ENCODE measurements around the gene IGFALS. TPM values are rescaled to one million over a fixed set of nuclear protein-coding genes. Genes with fewer than 3 reads are reported as not detected.

IGFALS gene
- total RNA-seq, 3 donors from 2014 or later (not counting 1 experiment from before 2014, with no cell fraction given), result 0.47 to 1.1 (median 0.70) TPM

- no peak overlapping the region for H3K27ac Mint-ChIP-seq
- H3K4me3 ChIP-seq (ENCODE audit: low read length), result no peak overlapping the region
- no peak overlapping the region for H3K4me3 Mint-ChIP-seq
- H3K4me1 Mint-ChIP-seq, result no peaks in the 10 kb centered on the region
- intact Hi-C loops (cut with micrococcal nuclease), result no loop called here
- DNase-seq (no peak), ATAC-seq (no peak)
- peaks cover 65% of the 10 kb centered on the region for H3K36me3 ChIP-seq (ENCODE audit: control insufficient read depth, insufficient read depth, low read length)
- peaks cover 7% of the 10 kb centered on the region for H3K36me3 Mint-ChIP-seq
- H3K9me3 Mint-ChIP-seq, result no peaks in the 10 kb centered on the region
- no peaks in the 10 kb centered on the region for H3K27me3 ChIP-seq (ENCODE audit: control insufficient read depth, insufficient read depth, low read length)
- no peak for TF ChIP-seq CTCF (IDR thresholded peaks at IDR 0.05)
- no peaks in the 10 kb centered on the region for H3K9me3 ChIP-seq (ENCODE audit: control insufficient read depth, insufficient read depth, low read length)
- H3K4me1 ChIP-seq (ENCODE audit: control insufficient read depth, insufficient read depth, low read length), result peaks cover 5% of the 10 kb centered on the region
- no peak overlapping the region for H3K27ac ChIP-seq (ENCODE audit: low read length)
- H3K27me3 Mint-ChIP-seq (ENCODE audit: low read depth in 2 of 2), result no peaks in the 10 kb centered on the region
- WGBS (ENCODE audit: insufficient coverage), result 94% methylated on average over 69 of the region's 81 CpGs
These were observed 29.7 kb downstream of the IGFALS start for GRCh38 chr16:1763521-1764511.

GRCh38 chr16:1762879-1763520 lies 30.5 kb downstream of the IGFALS start:
- ATAC-seq (no peak), DNase-seq (no peak)
- Mint-ChIP-seq H3K9me3 (no peaks in the 10 kb centered on the region), H3K4me1 (no peaks in the 10 kb centered on the region), H3K4me3 (no peak overlapping the region), H3K27ac (no peak overlapping the region), H3K36me3 (peaks cover 7% of the 10 kb centered on the region), H3K27me3 (ENCODE audit: low read depth in 2 of 2) (no peaks in the 10 kb centered on the region)
- no peaks in the 10 kb centered on the region for H3K27me3 ChIP-seq (ENCODE audit: control insufficient read depth, insufficient read depth, low read length)
- H3K27ac ChIP-seq (ENCODE audit: low read length), result no peak overlapping the region
- 96% methylated on average over 24 of the region's 24 CpGs for WGBS (ENCODE audit: insufficient coverage)
- no peaks in the 10 kb centered on the region for H3K9me3 ChIP-seq (ENCODE audit: control insufficient read depth, insufficient read depth, low read length)
- intact Hi-C loops (cut with micrococcal nuclease), result no loop called here
- TF ChIP-seq CTCF (IDR thresholded peaks at IDR 0.05), result no peak
- peaks cover 60% of the 10 kb centered on the region for H3K36me3 ChIP-seq (ENCODE audit: control insufficient read depth, insufficient read depth, low read length)
- H3K4me1 ChIP-seq (ENCODE audit: control insufficient read depth, insufficient read depth, low read length), result peaks cover 5% of the 10 kb centered on the region
- no peak overlapping the region for H3K4me3 ChIP-seq (ENCODE audit: low read length)

- Mint-ChIP-seq H3K27me3 (ENCODE audit: low read depth in 2 of 2) (no peaks in the 10 kb centered on the region), H3K4me1 (no peaks in the 10 kb centered on the region), H3K9me3 (no peaks in the 10 kb centered on the region), H3K36me3 (peaks cover 7% of the 10 kb centered on the region), H3K4me3 (no peak overlapping the region), H3K27ac (no peak overlapping the region)
- H3K9me3 ChIP-seq (ENCODE audit: control insufficient read depth, insufficient read depth, low read length), result no peaks in the 10 kb centered on the region
- no peak overlapping the region for H3K27ac ChIP-seq (ENCODE audit: low read length)
- H3K27me3 ChIP-seq (ENCODE audit: control insufficient read depth, insufficient read depth, low read length), result no peaks in the 10 kb centered on the region
- intact Hi-C loops (cut with micrococcal nuclease), result no loop called here
- 94% methylated on average over 30 of the region's 30 CpGs for WGBS (ENCODE audit: insufficient coverage)
- peaks cover 53% of the 10 kb centered on the region for H3K36me3 ChIP-seq (ENCODE audit: control insufficient read depth, insufficient read depth, low read length)
- H3K4me1 ChIP-seq (ENCODE audit: control insufficient read depth, insufficient read depth, low read length), result peaks cover 10% of the 10 kb centered on the region
- TF ChIP-seq CTCF (IDR thresholded peaks at IDR 0.05), result no peak
- ATAC-seq, result no peak
- no peak for DNase-seq
- no peak overlapping the region for H3K4me3 ChIP-seq (ENCODE audit: low read length)
These were observed 31.2 kb downstream of the IGFALS start for GRCh38 chr16:1762196-1762878.
